ENCODE data around the gene CLSTN1.

The CLSTN1 gene

GRCh38 chr1:9680828-9681227 lies 142.9 kb downstream of the CLSTN1 start:
- ATAC-seq (no peak), DNase-seq (no peak)

GRCh38 chr1:9680091-9680490 lies 143.7 kb downstream of the CLSTN1 start:
- ATAC-seq (no peak), DNase-seq (no peak)

Data from stimulated activated naive CD8-positive, alpha-beta T cell treated with anti-CD3 and anti-CD28 coated beads, Interleukin-15, Interleukin-2, amounts not matched to agents 100 U/mL and 50 U/mL, for 24 hours (primary cell).